ENCODE data around the gene PAPPA2.

PAPPA2 gene

DNA sequence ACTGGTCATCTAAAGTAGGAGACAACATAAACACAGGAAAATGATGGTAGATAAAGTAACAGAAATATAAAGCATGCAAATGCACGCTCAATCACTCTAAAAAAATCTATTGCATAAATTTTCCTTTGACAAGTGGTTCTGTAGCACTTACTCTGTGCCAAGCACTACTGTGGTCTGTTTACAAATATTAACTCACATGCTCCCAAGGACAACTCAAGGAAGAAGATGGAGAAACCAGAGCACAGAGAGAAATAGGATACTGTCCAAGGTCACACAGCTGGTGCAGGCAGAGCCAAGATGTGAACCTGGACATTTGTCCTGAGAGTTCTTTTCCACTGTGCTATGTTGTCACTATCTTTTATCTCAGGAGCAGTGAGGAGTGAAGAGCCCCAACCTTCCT, 105.2 kb downstream of the PAPPA2 start:
- DNase-seq (ENCODE audit: low read depth), result no peak
- TF ChIP-seq, protein P1, sequence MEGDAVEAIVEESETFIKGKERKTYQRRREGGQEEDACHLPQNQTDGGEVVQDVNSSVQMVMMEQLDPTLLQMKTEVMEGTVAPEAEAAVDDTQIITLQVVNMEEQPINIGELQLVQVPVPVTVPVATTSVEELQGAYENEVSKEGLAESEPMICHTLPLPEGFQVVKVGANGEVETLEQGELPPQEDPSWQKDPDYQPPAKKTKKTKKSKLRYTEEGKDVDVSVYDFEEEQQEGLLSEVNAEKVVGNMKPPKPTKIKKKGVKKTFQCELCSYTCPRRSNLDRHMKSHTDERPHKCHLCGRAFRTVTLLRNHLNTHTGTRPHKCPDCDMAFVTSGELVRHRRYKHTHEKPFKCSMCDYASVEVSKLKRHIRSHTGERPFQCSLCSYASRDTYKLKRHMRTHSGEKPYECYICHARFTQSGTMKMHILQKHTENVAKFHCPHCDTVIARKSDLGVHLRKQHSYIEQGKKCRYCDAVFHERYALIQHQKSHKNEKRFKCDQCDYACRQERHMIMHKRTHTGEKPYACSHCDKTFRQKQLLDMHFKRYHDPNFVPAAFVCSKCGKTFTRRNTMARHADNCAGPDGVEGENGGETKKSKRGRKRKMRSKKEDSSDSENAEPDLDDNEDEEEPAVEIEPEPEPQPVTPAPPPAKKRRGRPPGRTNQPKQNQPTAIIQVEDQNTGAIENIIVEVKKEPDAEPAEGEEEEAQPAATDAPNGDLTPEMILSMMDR (IDR thresholded peaks at IDR 0.05; ENCODE audit: insufficient read depth, low read depth, low read length, missing control alignments), result no peak
- H3K4me3 ChIP-seq (ENCODE audit: low read length), result no peak overlapping the region

DNA sequence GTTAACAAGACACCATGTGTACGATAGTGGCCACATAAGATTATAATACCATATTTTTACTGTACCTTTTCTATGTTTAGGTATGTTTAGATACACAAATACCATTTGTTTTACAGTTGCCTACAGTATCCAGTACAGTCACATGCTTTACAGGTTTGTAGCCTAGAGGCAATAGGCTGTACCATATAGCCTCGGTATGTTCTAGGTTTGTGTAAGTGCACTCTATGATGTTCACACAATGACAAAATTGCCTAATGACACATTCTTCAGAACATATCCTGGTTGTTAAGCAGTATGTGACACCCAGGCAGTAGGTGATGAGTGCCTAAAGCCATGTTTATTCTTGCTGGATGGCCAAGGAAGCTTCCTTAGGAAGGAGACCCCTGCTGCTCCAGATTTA, 111.8 kb downstream of the PAPPA2 start:
- no peak for DNase-seq (ENCODE audit: low read depth)
- TF ChIP-seq, protein P1 (IDR thresholded peaks at IDR 0.05; ENCODE audit: insufficient read depth, low read depth, low read length, missing control alignments), result no peak
- no peak overlapping the region for H3K4me3 ChIP-seq (ENCODE audit: low read length)

DNA sequence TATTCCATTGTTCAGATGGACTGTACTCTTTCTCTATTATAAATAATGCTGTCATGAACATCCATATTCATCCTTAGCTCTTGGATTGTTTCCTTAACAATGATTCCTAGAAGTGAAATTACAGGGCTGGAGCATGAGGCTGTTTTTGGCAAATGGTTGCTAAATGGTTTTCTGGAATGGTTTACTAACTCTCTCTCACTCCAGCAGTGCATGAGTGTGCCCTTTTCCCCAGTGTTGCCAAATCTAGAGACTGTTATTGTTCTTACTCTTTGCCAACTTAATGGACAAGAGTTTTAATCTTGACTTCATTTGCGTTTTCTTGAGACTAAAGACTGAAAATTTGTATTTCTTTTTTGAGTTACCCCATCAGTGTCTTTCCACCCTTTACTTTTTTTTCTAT, 113.0 kb downstream of the PAPPA2 start:
- TF ChIP-seq, protein P1 (IDR thresholded peaks at IDR 0.05; ENCODE audit: insufficient read depth, low read depth, low read length, missing control alignments), result no peak
- DNase-seq (ENCODE audit: low read depth), result no peak

DNA sequence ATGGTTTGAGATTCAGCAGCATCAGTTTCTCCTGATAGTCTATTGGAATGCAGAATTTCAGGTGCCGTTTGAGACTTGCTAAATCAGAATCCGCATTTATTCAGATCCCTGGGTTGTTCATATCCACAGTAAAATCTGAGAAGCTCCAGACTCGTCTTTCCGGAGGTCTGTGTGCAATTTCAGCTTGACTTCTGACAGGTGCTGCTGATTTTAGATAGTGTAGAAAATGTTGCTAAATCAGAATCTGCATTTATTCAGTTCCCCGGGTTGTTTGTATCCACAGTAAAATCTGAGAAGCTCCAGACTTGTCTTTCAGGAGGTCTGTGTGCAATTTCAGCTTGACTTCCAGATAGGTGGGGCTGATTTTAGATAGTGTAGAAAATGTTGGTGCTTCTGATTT, 113.7 kb downstream of the PAPPA2 start:
- TF ChIP-seq, protein P1 (IDR thresholded peaks at IDR 0.05; ENCODE audit: insufficient read depth, low read depth, low read length, missing control alignments), result no peak
- H3K4me3 ChIP-seq (ENCODE audit: low read length), result no peak overlapping the region
- DNase-seq (ENCODE audit: low read depth), result no peak

More for the DNA sequence above, 113.0 kb downstream of the PAPPA2 start:
- no peak overlapping the region for H3K4me3 ChIP-seq (ENCODE audit: low read length)

DNA sequence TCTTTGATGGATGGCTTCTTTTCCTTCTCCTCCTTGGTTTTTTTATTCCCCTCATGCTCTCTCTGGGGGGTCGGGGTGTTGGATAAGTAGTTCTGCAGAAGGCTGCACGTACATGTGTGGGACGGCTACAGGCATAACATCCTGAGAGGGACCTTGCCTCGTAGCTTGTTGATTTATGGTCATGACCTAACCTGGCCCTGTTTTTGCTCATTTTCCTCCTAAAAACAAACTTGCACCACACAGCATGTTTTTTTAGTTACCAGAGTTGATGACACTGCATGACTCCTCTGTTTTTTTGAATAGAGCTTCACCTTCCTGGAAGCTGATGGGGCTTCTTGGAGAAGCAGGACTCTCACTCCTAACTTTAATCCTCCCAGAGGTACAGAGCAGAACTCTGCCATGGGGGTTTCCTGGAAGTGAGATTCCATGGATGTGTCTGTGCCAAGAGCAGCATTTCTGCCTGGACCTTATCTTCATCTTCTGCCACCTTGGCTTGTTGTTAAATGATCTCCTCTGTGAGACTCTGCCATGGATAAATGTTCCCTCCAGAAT, 114.7 kb downstream of the PAPPA2 start:
- TF ChIP-seq, protein P1 (IDR thresholded peaks at IDR 0.05; ENCODE audit: insufficient read depth, low read depth, low read length, missing control alignments), result no peak
- no peak overlapping the region for H3K4me3 ChIP-seq (ENCODE audit: low read length)
- no peak for DNase-seq (ENCODE audit: low read depth)

DNA sequence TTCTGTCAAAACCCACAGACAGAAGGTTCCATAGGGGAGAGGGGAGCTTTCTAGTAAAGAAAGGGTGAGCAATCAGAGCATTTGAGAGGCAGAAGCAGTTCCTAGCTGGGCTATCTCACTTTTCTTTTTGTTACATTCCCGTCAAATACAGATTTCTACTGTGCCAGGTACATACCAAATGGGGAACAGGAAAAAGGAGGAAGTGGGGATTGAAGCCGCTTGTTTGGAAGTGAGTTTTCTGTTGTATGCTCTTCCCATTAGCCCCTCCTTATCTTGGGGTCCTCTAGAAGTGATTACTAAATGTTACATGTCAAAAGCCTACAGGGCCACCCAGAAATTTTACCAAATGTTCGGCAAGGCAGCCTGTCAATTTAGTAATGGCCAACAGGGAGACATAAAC, 116.1 kb downstream of the PAPPA2 start:
- no peak overlapping the region for H3K4me3 ChIP-seq (ENCODE audit: low read length)
- TF ChIP-seq, protein P1 (IDR thresholded peaks at IDR 0.05; ENCODE audit: insufficient read depth, low read depth, low read length, missing control alignments), result no peak
- DNase-seq (ENCODE audit: low read depth), result no peak

DNA sequence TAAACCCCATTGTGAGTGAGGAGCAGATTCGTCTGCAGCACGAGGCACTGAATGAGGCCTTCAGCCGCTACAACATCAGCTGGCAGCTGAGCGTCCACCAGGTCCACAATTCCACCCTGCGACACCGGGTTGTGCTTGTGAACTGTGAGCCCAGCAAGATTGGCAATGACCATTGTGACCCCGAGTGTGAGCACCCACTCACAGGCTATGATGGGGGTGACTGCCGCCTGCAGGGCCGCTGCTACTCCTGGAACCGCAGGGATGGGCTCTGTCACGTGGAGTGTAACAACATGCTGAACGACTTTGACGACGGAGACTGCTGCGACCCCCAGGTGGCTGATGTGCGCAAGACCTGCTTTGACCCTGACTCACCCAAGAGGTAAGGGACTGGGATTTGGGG, 132.2 kb downstream of the PAPPA2 start:
- TF ChIP-seq, protein P1 (IDR thresholded peaks at IDR 0.05; ENCODE audit: insufficient read depth, low read depth, low read length, missing control alignments), result no peak
- no peak for DNase-seq (ENCODE audit: low read depth)
- H3K4me3 ChIP-seq (ENCODE audit: low read length), result no peak overlapping the region

Measured in epithelial cell of esophagus (primary cell).